ENCODE data around the gene RPS3. TPM values are rescaled to one million over a fixed set of nuclear protein-coding genes. Genes with fewer than 3 reads are reported as not detected.
A peak's percentile ranks its signal among the peaks of the same experiment; 100 is the strongest.

The RPS3 gene
- total RNA-seq, 1 donor from 2014 or later = 2,822 TPM

DNA sequence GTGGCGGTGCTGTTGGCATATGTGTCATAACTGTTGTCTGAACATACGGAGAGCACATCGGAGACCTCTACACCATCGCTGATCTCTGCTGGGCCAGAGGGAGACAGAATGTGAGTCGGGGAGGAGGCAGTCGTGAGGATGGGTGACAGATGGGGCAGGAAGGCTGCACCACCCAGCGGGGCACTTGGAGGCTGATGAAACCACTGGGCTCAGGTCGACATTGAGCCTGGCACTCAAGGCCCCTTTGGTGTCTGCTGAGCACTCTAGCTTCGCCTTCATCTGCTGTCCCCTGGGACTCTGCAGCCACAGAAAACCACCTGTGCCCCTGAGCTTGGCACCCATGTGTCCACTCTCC, 36.2 kb downstream of the RPS3 start:
- no peaks in the 10 kb centered on the region for H3K36me3 Mint-ChIP-seq (ENCODE audit: low read depth)

GRCh38 chr11:75436806-75437205, 37.5 kb downstream of the RPS3 start:
- H3K36me3 Mint-ChIP-seq (ENCODE audit: low read depth) = no peaks in the 10 kb centered on the region
- H3K27ac Mint-ChIP-seq = no peak overlapping the region
- peaks cover 19% of the 10 kb centered on the region for H3K27me3 Mint-ChIP-seq (ENCODE audit: insufficient read depth)
- no peaks in the 10 kb centered on the region for H3K9me3 Mint-ChIP-seq
- no peak overlapping the region for H3K4me3 Mint-ChIP-seq
- intact Hi-C loops (cut with micrococcal nuclease) = no loop called here
- H3K4me1 Mint-ChIP-seq (ENCODE audit: low read depth) = no peaks in the 10 kb centered on the region
- DNase-seq (ENCODE audit: low spot score) = no peak

More for the DNA sequence above, 36.2 kb downstream of the RPS3 start:
- peaks cover 8% of the 10 kb centered on the region for H3K4me1 Mint-ChIP-seq (ENCODE audit: low read depth)
- no peak overlapping the region for H3K27ac Mint-ChIP-seq
- H3K4me3 Mint-ChIP-seq = no peak overlapping the region
- H3K27me3 Mint-ChIP-seq (ENCODE audit: insufficient read depth) = peaks cover 31% of the 10 kb centered on the region
- intact Hi-C loops (cut with micrococcal nuclease) = no loop called here
- H3K9me3 Mint-ChIP-seq = no peaks in the 10 kb centered on the region
- no peak for DNase-seq (ENCODE audit: low spot score)

- no peaks in the 10 kb centered on the region for H3K9me3 Mint-ChIP-seq
- intact Hi-C loops (cut with micrococcal nuclease) = no loop called here
Observed at GRCh38 chr11:75437966-75438659, 38.8 kb downstream of the RPS3 start.

GRCh38 chr11:75439026-75439425, 39.7 kb downstream of the RPS3 start:
- H3K4me1 Mint-ChIP-seq (ENCODE audit: low read depth) = no peaks in the 10 kb centered on the region
- H3K4me3 Mint-ChIP-seq = no peak overlapping the region
- no peaks in the 10 kb centered on the region for H3K9me3 Mint-ChIP-seq
- intact Hi-C loops (cut with micrococcal nuclease) = no loop called here
- no peak overlapping the region for H3K27ac Mint-ChIP-seq
- no peaks in the 10 kb centered on the region for H3K27me3 Mint-ChIP-seq (ENCODE audit: insufficient read depth)
- DNase-seq (ENCODE audit: low spot score) = no peak
- no peaks in the 10 kb centered on the region for H3K36me3 Mint-ChIP-seq (ENCODE audit: low read depth)

More at GRCh38 chr11:75437966-75438659, 38.8 kb downstream of the RPS3 start:
- no peak overlapping the region for H3K4me3 Mint-ChIP-seq
- H3K27ac Mint-ChIP-seq = no peak overlapping the region
- no peaks in the 10 kb centered on the region for H3K36me3 Mint-ChIP-seq (ENCODE audit: low read depth)
- no peak for DNase-seq (ENCODE audit: low spot score)
- no peaks in the 10 kb centered on the region for H3K4me1 Mint-ChIP-seq (ENCODE audit: low read depth)
- H3K27me3 Mint-ChIP-seq (ENCODE audit: insufficient read depth) = peaks cover 7% of the 10 kb centered on the region

DNA sequence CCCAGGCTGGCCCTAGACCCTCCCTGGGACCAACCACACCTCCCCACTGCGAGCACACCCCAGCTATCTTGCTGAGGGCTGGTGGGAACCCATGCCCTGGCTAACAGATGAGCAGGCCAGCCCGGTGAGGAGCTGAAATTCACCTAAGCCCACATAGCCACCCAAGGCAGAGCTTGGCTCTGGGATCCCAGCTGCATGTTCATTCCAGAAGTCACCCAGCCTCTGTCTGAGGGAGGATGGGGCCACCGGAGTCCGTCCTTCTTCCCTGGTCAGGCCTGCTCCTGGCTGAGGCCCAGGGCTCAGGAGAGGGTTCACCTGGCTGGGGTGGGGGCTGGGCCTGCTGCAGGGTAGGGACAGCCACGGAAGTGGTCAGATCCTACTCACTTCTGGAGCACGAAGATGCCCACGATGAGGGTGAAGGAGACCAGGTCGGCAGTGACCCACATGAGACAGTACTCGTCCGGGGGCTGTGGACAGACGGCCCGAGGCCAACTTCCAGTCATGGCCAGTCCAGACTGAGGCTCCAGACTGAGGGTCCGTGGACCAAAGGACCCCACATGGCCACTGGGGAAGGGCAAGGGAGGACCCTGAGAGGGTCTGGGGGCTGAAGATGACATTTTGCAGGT, 40.3 kb downstream of the RPS3 start:
- Mint-ChIP-seq H3K9me3 (no peaks in the 10 kb centered on the region), H3K27ac (no peak overlapping the region), H3K27me3 (ENCODE audit: insufficient read depth) (peaks cover under 1% of the 10 kb centered on the region), H3K4me3 (no peak overlapping the region), H3K36me3 (ENCODE audit: low read depth) (no peaks in the 10 kb centered on the region), H3K4me1 (ENCODE audit: low read depth) (no peaks in the 10 kb centered on the region)
- DNase-seq (ENCODE audit: low spot score) = no peak
- intact Hi-C loops (cut with micrococcal nuclease) = no loop called here

DNA sequence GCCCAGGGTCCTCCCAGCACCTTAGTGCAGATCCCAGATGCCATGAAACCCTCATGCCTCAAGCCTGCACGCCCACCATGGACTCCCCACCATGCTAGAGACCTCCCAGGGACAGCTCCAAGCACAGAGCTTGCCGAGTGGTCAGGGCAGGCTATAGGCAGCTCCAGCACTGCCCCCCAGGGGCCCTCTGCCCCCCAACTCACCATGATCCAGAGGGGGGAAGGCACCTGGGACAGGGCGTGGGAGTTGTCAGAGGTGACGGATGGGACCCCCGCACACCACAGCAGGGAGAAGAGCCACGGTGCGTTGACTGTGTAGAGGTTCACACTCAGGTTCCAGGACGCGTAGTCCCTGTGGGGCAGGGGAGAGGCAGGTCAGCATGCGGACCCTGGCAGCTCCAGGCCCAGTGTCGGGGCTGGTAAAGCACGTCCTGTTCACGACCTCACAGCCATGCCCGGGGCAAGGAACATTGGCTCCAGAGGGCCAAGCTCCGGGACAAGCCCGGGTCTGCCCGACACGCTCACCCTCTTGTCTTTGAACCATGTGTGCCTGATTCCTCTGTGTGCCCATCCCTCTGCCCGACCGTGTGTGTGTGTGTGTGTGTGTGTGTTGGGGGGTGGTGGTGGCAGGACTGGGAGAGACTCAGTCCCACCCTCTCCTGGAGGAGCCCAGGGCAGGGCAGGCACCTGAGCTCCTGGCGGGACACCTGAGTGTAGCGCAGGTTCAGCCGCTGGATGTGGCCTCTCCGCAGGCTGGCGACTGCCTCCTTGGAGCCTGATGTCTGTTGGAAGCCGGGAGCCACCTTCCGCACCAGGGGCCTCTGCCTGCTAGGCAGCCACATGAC, 41.9 kb downstream of the RPS3 start:
- Mint-ChIP-seq H3K27me3 (ENCODE audit: insufficient read depth) (peaks cover 4% of the 10 kb centered on the region), H3K9me3 (no peaks in the 10 kb centered on the region), H3K27ac (no peak overlapping the region), H3K4me1 (ENCODE audit: low read depth) (no peaks in the 10 kb centered on the region), H3K4me3 (no peak overlapping the region), H3K36me3 (ENCODE audit: low read depth) (no peaks in the 10 kb centered on the region)
- intact Hi-C loops (cut with micrococcal nuclease) = no loop called here
- no peak for DNase-seq (ENCODE audit: low spot score)

DNA sequence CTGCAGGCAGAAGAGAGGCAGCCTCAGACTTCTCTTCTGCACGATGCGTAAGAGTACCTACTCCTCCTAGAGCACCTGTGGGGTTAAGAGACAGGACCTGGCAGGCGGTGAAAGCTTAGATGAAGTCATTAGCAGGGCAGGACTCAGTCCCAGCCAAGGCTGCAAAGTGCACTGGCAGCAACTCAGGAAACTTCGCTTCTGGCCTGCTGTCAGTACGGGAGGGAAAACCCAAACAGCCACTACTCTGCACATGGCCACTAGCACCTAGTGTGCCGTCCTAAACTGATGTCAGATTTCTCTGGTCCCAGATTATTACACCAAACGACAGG, 42.5 kb downstream of the RPS3 start:
- Mint-ChIP-seq H3K27me3 (ENCODE audit: insufficient read depth) (peaks cover 4% of the 10 kb centered on the region), H3K4me3 (no peak overlapping the region), H3K4me1 (ENCODE audit: low read depth) (no peaks in the 10 kb centered on the region), H3K36me3 (ENCODE audit: low read depth) (no peaks in the 10 kb centered on the region), H3K9me3 (no peaks in the 10 kb centered on the region), H3K27ac (no peak overlapping the region)
- intact Hi-C loops (cut with micrococcal nuclease) = no loop called here
- DNase-seq (ENCODE audit: low spot score) = no peak

DNA sequence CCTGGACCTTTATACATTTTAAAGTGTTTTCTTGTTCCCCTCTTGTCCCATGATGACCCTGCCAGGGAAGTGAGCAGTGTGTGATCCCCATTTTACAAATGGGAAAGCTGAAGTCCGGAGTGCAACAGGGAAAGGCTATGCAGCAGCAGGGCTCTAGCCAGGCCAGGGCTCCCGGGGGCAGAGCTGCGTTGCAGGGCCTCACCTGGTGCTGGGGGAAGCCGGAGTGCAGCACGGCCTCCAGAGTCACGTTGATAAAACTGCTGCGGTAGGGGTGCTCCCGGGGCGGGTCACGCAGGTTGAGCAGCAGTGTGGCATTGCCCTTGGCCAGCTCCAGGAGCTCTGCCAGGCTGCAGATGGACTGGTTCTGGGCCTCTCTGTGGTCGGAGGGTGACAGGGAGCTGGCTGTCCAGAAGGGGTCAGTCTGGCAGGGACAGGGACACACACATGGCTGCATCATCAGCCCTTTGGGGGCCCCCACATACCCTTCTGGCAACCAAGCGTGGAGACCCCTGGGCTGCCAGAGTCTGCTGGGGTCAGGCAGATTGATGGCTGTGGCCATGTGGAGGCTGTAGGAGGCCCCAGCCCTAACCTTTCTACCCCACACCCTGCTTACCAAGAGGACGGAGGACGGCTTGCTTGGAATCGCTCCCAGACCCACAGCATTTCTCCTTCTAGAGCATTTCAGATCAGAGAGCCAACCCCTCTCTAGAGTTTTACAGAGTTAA, 43.0 kb downstream of the RPS3 start:
- Mint-ChIP-seq H3K9me3 (no peaks in the 10 kb centered on the region), H3K4me3 (no peak overlapping the region), H3K27ac (no peak overlapping the region), H3K4me1 (ENCODE audit: low read depth) (no peaks in the 10 kb centered on the region), H3K36me3 (ENCODE audit: low read depth) (no peaks in the 10 kb centered on the region), H3K27me3 (ENCODE audit: insufficient read depth) (peaks cover 4% of the 10 kb centered on the region)
- intact Hi-C loops (cut with micrococcal nuclease) = no loop called here
- DNase-seq (ENCODE audit: low spot score) = no peak

GRCh38 chr11:75443043-75443442, 43.7 kb downstream of the RPS3 start:
- DNase-seq (ENCODE audit: low spot score) = no peak
- Mint-ChIP-seq H3K4me1 (ENCODE audit: low read depth) (no peaks in the 10 kb centered on the region), H3K4me3 (no peak overlapping the region), H3K27me3 (ENCODE audit: insufficient read depth) (peaks cover 4% of the 10 kb centered on the region), H3K27ac (no peak overlapping the region), H3K9me3 (no peaks in the 10 kb centered on the region), H3K36me3 (ENCODE audit: low read depth) (no peaks in the 10 kb centered on the region)
- intact Hi-C loops (cut with micrococcal nuclease) = no loop called here

GRCh38 chr11:75445315-75445953, 46.1 kb downstream of the RPS3 start:
- Mint-ChIP-seq H3K4me1 (ENCODE audit: low read depth) (no peaks in the 10 kb centered on the region), H3K36me3 (ENCODE audit: low read depth) (no peaks in the 10 kb centered on the region), H3K9me3 (no peaks in the 10 kb centered on the region), H3K4me3 (no peak overlapping the region), H3K27ac (no peak overlapping the region), H3K27me3 (ENCODE audit: insufficient read depth) (peaks cover 4% of the 10 kb centered on the region)
- peak; percentile 46 for DNase-seq (ENCODE audit: low spot score)
- intact Hi-C loops (cut with micrococcal nuclease) = loop anchor here (1.0 kb wide), 4 partner anchors 57 to 132 kb away; no protein-coding TSS in a partner anchor

GRCh38 chr11:75447415-75447814, 48.1 kb downstream of the RPS3 start:
- Mint-ChIP-seq H3K27ac (no peak overlapping the region), H3K4me1 (ENCODE audit: low read depth) (no peaks in the 10 kb centered on the region), H3K27me3 (ENCODE audit: insufficient read depth) (peaks cover 4% of the 10 kb centered on the region), H3K4me3 (no peak overlapping the region), H3K36me3 (ENCODE audit: low read depth) (no peaks in the 10 kb centered on the region), H3K9me3 (no peaks in the 10 kb centered on the region)
- intact Hi-C loops (cut with micrococcal nuclease) = no loop called here
- DNase-seq (ENCODE audit: low spot score) = no peak

DNA sequence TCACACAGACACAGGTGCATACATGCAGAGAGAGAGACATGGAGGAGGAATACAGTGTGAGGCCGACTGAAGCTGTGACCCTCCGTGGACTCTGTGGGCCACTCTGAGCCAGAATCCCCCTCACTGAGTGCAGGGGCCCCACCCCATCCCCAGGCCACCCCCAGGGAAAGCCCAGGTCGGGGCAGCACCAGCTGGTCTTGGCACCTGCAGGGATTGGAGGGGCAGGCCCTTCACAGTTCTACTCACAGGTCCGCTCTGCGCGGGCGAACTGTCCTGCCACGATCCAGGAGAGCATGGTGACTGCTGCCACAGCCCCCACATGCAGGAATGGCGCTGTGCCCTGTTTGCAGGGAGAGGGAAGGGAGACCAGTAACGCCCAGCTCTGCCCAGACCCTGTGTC, 50.0 kb downstream of the RPS3 start:
- DNase-seq (ENCODE audit: low spot score) = no peak
- intact Hi-C loops (cut with micrococcal nuclease) = no loop called here
- Mint-ChIP-seq H3K9me3 (no peaks in the 10 kb centered on the region), H3K36me3 (ENCODE audit: low read depth) (no peaks in the 10 kb centered on the region), H3K27ac (no peak overlapping the region), H3K4me1 (ENCODE audit: low read depth) (no peaks in the 10 kb centered on the region), H3K27me3 (ENCODE audit: insufficient read depth) (peaks cover 5% of the 10 kb centered on the region), H3K4me3 (no peak overlapping the region)

Measured in activated T-helper 1 cell treated with anti-CD3 and anti-CD28 coated beads, Interleukin-12 subunit alpha, Interleukin-12 subunit beta, Interleukin-2, Interleukin-4 antibody, amounts not matched to agents 30 ng/mL and 10 ng/mL and 1 ng/mL, durations not matched to agents 14 hours and 24 hours and 36 hours (primary cell).